Erythroblast (primary cell): ENCODE measurements around the gene C1QTNF2.

Experiments used
- GATA1 ChIP-seq: IDR thresholded peaks from 2 replicates; pipeline ENCODE4 v1.6.1; 2011; ENCODE audit warnings: low read depth, mild to moderate bottlenecking, control low read depth, low read length, moderate library complexity
- POLR2A ChIP-seq: IDR thresholded peaks from 2 replicates; pipeline ENCODE4 v1.6.1; 2011; ENCODE audit warnings: mild to moderate bottlenecking, low read length

DNA sequence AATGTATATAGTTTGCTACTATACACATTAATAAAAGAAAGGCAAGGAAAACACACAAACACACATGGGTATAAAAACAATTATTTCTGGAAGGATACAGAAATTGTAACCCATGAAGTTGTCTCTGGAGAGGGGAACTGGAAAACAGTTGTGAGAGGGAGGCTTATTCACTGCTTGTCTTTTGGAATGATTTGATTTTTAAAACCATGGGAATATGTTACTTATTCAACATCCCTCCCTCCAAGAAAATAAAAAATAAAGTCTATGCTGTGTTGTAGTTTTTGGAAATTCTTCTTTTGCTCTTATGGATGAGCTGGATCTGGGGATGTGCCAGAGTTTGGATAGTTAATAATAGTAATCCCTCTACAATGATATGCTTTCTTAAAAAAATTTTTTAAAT lies 6.0 kb upstream of the C1QTNF2 start:
- no peak for TF ChIP-seq POLR2A
- no peak for TF ChIP-seq GATA1
